Body of pancreas (tissue), 4 donors: ENCODE data around the gene SHROOM2.
"Not testable (repeated sequence)": the region's sequence is repeated elsewhere in the genome, so short reads cannot be mapped to it uniquely, and the experiment has no call there.

Experiments
- POLR2A ChIP-seq, 3 donors: fragments of 450-650 bp; IDR thresholded peaks; one replicate each; pipeline ENCODE4 v1.6.1; 2016; ENCODE audit warnings: antibody characterized with exemption in 3 of 3, mild to moderate bottlenecking in 2 of 3
- TF ChIP-seq, protein P1 (sequence below), 7 experiments: fragments of 450-650 bp in 4 of 7; fragments of 200-600 bp in 3 of 7; sonication (generic) in 3 of 7; IDR thresholded peaks; one replicate each; pipeline ENCODE4 v1.5.1; 2016 to 2019; ENCODE audit warnings: antibody characterized with exemption in 7 of 7

DNA sequence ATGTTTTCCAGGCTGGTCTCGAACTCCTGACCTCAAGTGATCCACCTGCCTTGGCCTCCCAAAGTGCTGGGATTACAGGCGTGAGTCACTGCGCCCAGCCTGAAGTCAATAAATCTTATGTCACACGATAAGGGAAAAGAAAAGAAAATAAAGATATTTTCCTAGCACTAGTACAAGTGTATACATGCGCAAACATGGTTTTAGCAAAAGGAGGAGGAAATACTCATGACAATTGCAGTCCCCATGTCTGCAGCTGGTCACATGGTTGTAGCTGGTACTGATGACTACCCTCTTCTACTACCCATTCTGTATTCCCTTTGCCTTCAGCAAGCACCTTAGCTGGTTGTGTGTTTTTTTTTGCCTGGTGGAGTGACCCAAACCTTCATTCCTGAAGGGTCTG, 23.6 kb downstream of the SHROOM2 start:
- not testable (repeated sequence) for TF ChIP-seq POLR2A (IDR thresholded peaks at IDR 0.05)
- TF ChIP-seq, protein P1, sequence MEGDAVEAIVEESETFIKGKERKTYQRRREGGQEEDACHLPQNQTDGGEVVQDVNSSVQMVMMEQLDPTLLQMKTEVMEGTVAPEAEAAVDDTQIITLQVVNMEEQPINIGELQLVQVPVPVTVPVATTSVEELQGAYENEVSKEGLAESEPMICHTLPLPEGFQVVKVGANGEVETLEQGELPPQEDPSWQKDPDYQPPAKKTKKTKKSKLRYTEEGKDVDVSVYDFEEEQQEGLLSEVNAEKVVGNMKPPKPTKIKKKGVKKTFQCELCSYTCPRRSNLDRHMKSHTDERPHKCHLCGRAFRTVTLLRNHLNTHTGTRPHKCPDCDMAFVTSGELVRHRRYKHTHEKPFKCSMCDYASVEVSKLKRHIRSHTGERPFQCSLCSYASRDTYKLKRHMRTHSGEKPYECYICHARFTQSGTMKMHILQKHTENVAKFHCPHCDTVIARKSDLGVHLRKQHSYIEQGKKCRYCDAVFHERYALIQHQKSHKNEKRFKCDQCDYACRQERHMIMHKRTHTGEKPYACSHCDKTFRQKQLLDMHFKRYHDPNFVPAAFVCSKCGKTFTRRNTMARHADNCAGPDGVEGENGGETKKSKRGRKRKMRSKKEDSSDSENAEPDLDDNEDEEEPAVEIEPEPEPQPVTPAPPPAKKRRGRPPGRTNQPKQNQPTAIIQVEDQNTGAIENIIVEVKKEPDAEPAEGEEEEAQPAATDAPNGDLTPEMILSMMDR (IDR thresholded peaks at IDR 0.05) = not testable (repeated sequence)
